C4-2B (cell line): ENCODE results near the gene GCK.

Experiments
- ZFX ChIP-seq: fragments of 450-650 bp; IDR thresholded peaks from 2 replicates; pipeline ENCODE4 v1.6.1; 2017
- TF ChIP-seq, protein P1 (sequence below): fragments of 450-650 bp; conservative IDR thresholded peaks from 2 replicates; pipeline ENCODE4 v1.5.1; 2017; ENCODE audit warnings: mild to moderate bottlenecking

DNA sequence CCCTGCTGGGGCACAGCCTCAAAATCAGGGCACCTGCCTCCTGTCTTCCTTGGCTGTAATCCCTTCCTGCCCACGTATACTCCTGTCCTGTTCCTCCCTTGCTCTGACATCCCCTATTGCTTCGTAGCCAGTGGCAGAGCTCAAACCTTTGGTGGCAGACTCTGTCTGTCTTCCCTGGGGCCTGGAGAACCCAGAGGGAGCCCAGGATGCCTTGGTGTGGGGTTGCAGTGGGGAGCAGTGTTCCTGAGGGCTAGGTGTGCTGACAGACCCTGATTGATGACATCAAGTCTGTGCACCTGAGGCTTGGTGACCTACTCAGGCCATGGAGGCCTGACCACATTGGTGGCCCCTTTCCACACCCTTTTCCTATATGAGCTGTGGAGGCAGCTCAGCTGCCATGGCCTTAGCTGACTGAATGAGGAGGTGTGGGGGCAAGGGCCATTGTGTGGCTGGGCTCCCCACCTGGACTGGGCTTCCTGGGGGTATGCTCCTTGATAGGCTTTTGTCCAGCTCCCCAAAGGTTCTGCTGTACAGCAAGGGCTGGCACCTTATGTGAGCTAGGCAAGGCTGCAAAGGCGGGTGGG lies 5.4 kb upstream of the GCK start:
- TF ChIP-seq, protein P1, sequence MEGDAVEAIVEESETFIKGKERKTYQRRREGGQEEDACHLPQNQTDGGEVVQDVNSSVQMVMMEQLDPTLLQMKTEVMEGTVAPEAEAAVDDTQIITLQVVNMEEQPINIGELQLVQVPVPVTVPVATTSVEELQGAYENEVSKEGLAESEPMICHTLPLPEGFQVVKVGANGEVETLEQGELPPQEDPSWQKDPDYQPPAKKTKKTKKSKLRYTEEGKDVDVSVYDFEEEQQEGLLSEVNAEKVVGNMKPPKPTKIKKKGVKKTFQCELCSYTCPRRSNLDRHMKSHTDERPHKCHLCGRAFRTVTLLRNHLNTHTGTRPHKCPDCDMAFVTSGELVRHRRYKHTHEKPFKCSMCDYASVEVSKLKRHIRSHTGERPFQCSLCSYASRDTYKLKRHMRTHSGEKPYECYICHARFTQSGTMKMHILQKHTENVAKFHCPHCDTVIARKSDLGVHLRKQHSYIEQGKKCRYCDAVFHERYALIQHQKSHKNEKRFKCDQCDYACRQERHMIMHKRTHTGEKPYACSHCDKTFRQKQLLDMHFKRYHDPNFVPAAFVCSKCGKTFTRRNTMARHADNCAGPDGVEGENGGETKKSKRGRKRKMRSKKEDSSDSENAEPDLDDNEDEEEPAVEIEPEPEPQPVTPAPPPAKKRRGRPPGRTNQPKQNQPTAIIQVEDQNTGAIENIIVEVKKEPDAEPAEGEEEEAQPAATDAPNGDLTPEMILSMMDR: no peak
- no peak for TF ChIP-seq ZFX
